HepG2 (cell line): ENCODE results near the gene RELB. TPM values are rescaled to one million over a fixed set of nuclear protein-coding genes. Genes with fewer than 3 reads are reported as not detected.
A peak's percentile ranks its signal among the peaks of the same experiment; 100 is the strongest.

Experiments
- DR1 ChIP-seq: sonication (generic); formaldehyde crosslinking; IDR thresholded peaks from 2 replicates; pipeline ENCODE4 v1.8.0; 2021; ENCODE audit warnings: mild to moderate bottlenecking, missing genetic modification reagents, inconsistent platforms
- FOXK2 ChIP-seq: fragments of 450-650 bp; IDR thresholded peaks from 2 replicates; pipeline ENCODE4 v1.6.1; 2016
- GATA4 ChIP-seq: sonication (generic); IDR thresholded peaks from 2 replicates; pipeline ENCODE4 v1.6.1; 2016; ENCODE audit warnings: antibody characterized with exemption, low read depth, borderline replicate concordance
- GATAD1 ChIP-seq: IDR thresholded peaks from 2 replicates; pipeline ENCODE4 v1.6.1; 2016; ENCODE audit warnings: missing genetic modification reagents, missing compliant biosample characterization
- JUNB ChIP-seq: sonication (generic); formaldehyde crosslinking; IDR thresholded peaks from 2 replicates; pipeline ENCODE4 v1.8.0; 2022; ENCODE audit warnings: missing genetic modification reagents, mild to moderate bottlenecking, borderline replicate concordance
- KLF12 ChIP-seq: sonication (generic); formaldehyde crosslinking; IDR thresholded peaks from 2 replicates; pipeline ENCODE4 v1.4.0; 2020; ENCODE audit warnings: missing genetic modification reagents, borderline replicate concordance
- KLF9 ChIP-seq: IDR thresholded peaks from 2 replicates; pipeline ENCODE4 v1.6.1; 2016; ENCODE audit warnings: low read depth
- NCOR1 ChIP-seq: fragments of 200-600 bp; sonication (generic); IDR thresholded peaks from 2 replicates; pipeline ENCODE4 v1.7.0; 2017; ENCODE audit warnings: antibody characterized with exemption, low read length, borderline replicate concordance
- POLR2AphosphoS5 ChIP-seq: IDR thresholded peaks from 2 replicates; pipeline ENCODE4 v1.6.1; 2012; ENCODE audit warnings: low read depth, low read length
- PPARG ChIP-seq: conservative IDR thresholded peaks from 2 replicates; pipeline ENCODE4 v1.6.1; 2016; ENCODE audit warnings: missing biosample characterization, missing genetic modification reagents
- RORA ChIP-seq: sonication (generic); formaldehyde crosslinking; IDR thresholded peaks from 2 replicates; pipeline ENCODE4 v1.5.0; 2020; ENCODE audit warnings: mild to moderate bottlenecking, missing genetic modification reagents, moderate library complexity
- SOX5 ChIP-seq: IDR thresholded peaks from 2 replicates; pipeline ENCODE4 v1.6.1; 2016; ENCODE audit warnings: borderline replicate concordance
- ZIK1 ChIP-seq: sonication (generic); formaldehyde crosslinking; IDR thresholded peaks from 2 replicates; pipeline ENCODE4 v1.5.0; 2020; ENCODE audit warnings: mild to moderate bottlenecking, low read depth, missing genetic modification reagents, borderline replicate concordance
- ZNF143 ChIP-seq: sonication (generic); formaldehyde crosslinking; IDR thresholded peaks from 2 replicates; pipeline ENCODE4 v1.4.0; 2020; ENCODE audit warnings: missing genetic modification reagents
- ZNF329 ChIP-seq: sonication (generic); formaldehyde crosslinking; IDR thresholded peaks from 2 replicates; pipeline ENCODE4 v1.9.0; 2021; ENCODE audit warnings: low read depth, mild to moderate bottlenecking, missing genetic modification reagents
- ZNF605 ChIP-seq: sonication (generic); formaldehyde crosslinking; IDR thresholded peaks from 2 replicates; pipeline ENCODE4 v1.8.0; 2022; ENCODE audit warnings: mild to moderate bottlenecking, missing genetic modification reagents
- ZNF674 ChIP-seq: sonication (generic); formaldehyde crosslinking; IDR thresholded peaks from 2 replicates; pipeline ENCODE4 v1.5.0; 2020; ENCODE audit warnings: low read depth, mild to moderate bottlenecking, missing genetic modification reagents
- polyA plus RNA-seq, 8 experiments: library from polyadenylated mRNA; depleted of rRNA in 3 of 8; stranded (reverse) in 7 of 8; unstranded in 1 of 8; fragments of >200 nt; fragmentation: Illumina TruSeq in 4 of 8; extraction: Trizol in 4 of 8; gene quantifications; 2 replicates each; pipeline versions ENCODE4 v1.2.1 to v1.2.3, GENCODE V29; 2011 to 2016; ENCODE audit warnings: low read depth in 4 of 8, missing spikeins in 1 of 8, mixed read lengths in 1 of 8; ENCODE audit not compliant: insufficient read depth in 1 of 8
- total RNA-seq, 5 experiments: library from RNA; depleted of rRNA; stranded (reverse); fragments of >200 nt; fragmentation: Illumina TruSeq; extraction: Trizol; gene quantifications; 2 replicates each; pipeline ENCODE4 v1.2.3, GENCODE V29; 2016; ENCODE audit warnings: low read depth in 1 of 5
- TF ChIP-seq, protein P1 (sequence below): sonication (generic); formaldehyde crosslinking; IDR thresholded peaks from 2 replicates; pipeline ENCODE4 v1.4.0; 2020; ENCODE audit warnings: mild to moderate bottlenecking, missing genetic modification reagents
- TF ChIP-seq, protein P2 (sequence below): sonication (generic); formaldehyde crosslinking; IDR thresholded peaks from 2 replicates; pipeline ENCODE4 v1.8.0; 2022; ENCODE audit warnings: missing genetic modification reagents, low read depth, mild to moderate bottlenecking, borderline replicate concordance
- TF ChIP-seq, protein P3 (sequence below): sonication (generic); formaldehyde crosslinking; IDR thresholded peaks from 2 replicates; pipeline ENCODE4 v1.8.1; 2023; ENCODE audit warnings: mild to moderate bottlenecking, inconsistent platforms, moderate library complexity, missing genetic modification reagents, borderline replicate concordance

The RELB gene
- total and polyA plus RNA-seq, 2 of the 13 experiments (the other 11 are each of a cell fraction or from before 2014, with no cell fraction given): 1.9 to 3.5 TPM

- TF ChIP-seq, protein P1, sequence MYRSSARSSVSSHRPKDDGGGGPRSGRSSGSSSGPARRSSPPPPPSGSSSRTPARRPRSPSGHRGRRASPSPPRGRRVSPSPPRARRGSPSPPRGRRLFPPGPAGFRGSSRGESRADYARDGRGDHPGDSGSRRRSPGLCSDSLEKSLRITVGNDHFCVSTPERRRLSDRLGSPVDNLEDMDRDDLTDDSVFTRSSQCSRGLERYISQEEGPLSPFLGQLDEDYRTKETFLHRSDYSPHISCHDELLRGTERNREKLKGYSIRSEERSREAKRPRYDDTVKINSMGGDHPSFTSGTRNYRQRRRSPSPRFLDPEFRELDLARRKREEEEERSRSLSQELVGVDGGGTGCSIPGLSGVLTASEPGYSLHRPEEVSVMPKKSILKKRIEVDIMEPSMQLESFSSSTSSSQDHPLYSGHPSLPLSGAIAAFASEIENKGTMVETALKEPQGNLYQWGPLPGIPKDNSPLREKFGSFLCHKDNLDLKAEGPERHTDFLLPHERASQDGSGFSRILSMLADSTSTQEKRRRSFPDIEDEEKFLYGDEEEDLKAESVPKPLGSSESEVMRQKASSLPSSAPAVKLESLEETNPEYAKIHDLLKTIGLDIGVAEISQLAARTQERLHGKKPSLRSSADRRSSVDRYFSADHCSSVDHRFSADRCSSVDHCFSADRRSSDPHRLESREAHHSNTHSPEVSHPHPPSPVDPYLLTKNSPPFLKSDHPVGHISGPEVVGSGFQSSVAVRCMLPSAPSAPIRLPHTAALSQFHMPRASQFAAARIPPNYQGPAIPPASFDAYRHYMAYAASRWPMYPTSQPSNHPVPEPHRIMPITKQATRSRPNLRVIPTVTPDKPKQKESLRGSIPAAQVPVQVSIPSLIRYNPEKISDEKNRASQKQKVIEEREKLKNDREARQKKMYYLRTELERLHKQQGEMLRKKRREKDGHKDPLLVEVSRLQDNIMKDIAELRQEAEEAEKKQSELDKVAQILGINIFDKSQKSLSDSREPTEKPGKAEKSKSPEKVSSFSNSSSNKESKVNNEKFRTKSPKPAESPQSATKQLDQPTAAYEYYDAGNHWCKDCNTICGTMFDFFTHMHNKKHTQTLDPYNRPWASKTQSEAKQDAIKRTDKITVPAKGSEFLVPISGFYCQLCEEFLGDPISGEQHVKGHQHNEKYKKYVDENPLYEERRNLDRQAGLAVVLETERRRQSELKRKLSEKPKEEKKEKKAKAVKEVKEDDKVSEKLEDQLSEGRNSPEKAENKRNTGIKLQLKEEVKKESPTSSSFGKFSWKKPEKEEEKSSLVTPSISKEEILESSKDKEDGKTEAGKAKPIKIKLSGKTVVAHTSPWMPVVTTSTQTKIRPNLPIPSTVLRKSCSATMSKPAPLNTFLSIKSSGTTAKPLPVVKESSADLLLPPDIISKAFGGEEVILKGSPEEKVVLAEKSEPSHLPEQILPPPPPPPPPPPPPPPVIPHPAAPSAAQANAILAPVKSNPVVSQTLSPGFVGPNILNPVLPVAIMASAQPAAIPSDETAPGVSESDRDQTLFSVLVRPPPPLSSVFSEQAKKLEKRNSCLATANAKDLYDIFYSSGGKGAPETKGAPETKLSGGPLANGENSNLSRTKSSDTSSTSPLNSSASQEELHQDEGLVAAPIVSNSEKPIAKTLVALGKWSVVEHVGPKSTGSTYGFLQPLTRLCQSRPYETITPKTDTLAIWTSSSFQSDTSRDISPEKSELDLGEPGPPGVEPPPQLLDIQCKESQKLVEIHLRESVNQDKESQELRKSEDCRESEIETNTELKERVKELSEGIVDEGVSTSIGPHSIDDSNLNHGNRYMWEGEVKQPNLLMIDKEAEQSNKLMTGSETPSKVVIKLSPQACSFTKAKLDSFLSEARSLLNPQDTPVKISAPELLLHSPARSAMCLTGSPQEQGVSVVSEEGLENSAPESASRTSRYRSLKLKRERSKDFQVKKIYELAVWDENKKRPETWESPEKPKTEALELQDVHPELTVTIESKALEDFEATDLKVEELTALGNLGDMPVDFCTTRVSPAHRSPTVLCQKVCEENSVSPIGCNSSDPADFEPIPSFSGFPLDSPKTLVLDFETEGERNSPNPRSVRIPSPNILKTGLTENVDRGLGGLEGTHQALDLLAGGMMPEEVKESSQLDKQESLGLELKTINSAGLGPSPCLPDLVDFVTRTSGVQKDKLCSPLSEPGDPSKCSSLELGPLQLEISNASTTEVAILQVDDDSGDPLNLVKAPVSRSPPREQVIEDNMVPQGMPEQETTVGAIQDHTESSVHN: no peak; the same call in 1 of the 2 replicates
- TF ChIP-seq, protein P2, sequence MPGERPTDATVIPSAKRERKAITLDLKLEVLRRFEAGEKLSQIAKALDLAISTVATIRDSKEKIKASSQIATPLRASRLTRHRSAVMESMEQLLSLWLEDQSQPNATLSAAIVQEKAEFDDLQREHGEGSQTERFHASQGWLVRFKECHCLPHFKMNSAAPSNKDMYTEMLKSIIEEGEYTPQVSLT (CRISPR knock-in tag): no peak
- TF ChIP-seq SOX5 (CRISPR knock-in tag) (peak; percentile 32; the same call in 1 of the 2 replicates), JUNB (CRISPR knock-in tag) (no peak), KLF12 (CRISPR knock-in tag) (peak; percentile 99), ZNF329 (CRISPR knock-in tag) (no peak), ZNF143 (CRISPR knock-in tag) (no peak), PPARG (CRISPR knock-in tag) (no peak), RORA (CRISPR knock-in tag) (0 out of 2 replicates have a peak, but pooled peaks have one; percentile 38), DR1 (CRISPR knock-in tag) (no peak), POLR2AphosphoS5 (peak; percentile 71), FOXK2 (peak; percentile 65; the same call in 1 of the 2 replicates), GATAD1 (CRISPR knock-in tag) (peak; percentile 93), GATA4 (no peak), ZNF674 (CRISPR knock-in tag) (no peak), KLF9 (CRISPR knock-in tag) (no peak; the same call in 1 of the 2 replicates), NCOR1 (peak; percentile 50; the same call in 1 of the 2 replicates), ZIK1 (CRISPR knock-in tag) (no peak; the same call in 1 of the 2 replicates), ZNF605 (CRISPR knock-in tag) (peak; percentile 74)
- TF ChIP-seq, protein P3, sequence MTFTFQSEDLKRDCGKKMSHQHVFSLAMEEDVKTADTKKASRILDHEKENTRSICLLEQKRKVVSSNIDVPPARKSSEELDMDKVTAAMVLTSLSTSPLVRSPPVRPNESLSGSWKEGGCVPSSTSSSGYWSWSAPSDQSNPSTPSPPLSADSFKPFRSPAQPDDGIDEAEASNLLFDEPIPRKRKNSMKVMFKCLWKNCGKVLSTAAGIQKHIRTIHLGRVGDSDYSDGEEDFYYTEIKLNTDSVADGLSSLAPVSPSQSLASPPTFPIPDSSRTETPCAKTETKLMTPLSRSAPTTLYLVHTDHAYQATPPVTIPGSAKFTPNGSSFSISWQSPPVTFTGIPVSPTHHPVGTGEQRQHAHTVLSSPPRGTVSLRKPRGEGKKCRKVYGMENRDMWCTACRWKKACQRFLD: no peak
Measured at GRCh38 chr19:44954649-44955504, 46.4 kb upstream of the RELB start, which contains the start of gene CLPTM1 (continued).
